Measurements from ENCODE around the gene MAN1C1.

MAN1C1 gene

DNA sequence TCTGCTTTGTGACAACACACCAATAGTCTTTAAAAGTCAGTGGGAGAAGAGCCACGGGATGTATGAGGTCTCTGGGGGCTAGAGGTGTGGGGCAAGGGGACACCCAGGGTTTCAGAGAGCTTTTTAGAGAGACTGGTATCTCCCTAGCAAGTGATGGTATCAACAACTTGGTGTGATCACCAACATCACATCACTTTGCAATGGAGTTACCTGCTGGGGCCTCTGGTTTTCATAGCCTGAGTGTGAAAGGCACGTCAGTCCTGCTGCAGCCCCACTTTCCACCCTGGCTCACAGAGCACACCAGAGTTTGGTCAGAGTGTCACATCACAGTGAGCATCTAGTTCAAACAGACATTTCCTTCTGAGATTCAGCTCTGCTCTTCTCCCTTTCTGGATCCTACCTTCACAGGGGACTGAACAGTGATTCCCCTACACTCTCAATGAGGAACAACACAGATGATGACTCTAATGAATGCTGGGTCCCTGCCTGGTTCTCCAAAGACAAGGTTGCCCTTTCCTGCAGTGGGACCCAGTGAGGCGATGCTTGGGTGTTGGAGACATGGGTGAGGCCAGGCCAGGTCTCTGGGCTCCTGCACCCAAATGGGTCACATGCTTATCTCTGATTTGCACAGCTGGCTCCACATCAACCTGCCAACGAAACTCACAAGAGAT lies 2.0 kb upstream of the MAN1C1 start:
- no peak for DNase-seq

DNA sequence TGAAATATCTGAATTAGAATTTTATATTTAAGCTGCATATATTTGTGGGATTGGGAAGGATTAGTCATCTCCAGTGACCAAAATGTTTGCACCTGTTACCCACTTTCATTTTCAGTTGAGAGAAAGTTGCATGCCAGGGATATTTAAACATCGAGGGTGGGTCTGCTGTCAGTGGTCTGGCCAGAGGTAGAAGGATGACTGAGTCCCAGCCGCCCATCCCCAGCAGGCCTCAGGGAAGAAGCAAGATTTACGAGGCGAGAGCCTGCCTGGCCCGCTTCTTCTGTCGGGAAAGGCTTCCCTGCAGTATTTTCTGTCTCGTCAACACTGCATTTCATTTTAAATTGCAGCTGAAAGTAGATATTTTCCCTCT lies 1.4 kb upstream of the MAN1C1 start:
- DNase-seq, result no peak

DNA sequence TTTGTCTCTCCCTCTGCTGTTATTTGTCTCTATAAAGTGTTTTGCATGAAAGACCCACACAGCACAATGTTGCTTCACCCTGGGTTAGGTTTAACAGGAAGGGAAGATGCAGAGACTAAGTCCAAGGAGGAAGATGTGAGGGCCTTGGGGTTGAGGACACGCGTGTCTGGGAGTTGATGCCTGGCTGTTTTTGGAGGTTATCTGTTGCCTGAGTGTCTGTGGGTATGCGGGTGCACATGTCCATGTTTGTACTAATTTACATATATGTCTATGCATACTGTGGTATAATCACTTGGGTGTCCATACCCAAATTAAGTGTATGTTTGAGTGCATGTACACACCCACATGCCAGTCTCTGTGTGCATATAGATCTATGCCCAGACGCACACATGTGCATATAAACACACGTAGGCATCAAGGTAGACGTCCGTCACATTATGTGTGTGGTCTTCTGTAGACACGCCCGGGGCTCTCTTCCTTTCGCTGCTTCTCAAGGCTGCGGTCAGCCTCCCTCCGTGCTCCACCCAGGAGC lies 962 bp upstream of the MAN1C1 start:
- no peak for DNase-seq

GRCh38 chr1:25616987-25617624 lies 515 bp downstream of the MAN1C1 start:
- DNase-seq, result no peak

DNA sequence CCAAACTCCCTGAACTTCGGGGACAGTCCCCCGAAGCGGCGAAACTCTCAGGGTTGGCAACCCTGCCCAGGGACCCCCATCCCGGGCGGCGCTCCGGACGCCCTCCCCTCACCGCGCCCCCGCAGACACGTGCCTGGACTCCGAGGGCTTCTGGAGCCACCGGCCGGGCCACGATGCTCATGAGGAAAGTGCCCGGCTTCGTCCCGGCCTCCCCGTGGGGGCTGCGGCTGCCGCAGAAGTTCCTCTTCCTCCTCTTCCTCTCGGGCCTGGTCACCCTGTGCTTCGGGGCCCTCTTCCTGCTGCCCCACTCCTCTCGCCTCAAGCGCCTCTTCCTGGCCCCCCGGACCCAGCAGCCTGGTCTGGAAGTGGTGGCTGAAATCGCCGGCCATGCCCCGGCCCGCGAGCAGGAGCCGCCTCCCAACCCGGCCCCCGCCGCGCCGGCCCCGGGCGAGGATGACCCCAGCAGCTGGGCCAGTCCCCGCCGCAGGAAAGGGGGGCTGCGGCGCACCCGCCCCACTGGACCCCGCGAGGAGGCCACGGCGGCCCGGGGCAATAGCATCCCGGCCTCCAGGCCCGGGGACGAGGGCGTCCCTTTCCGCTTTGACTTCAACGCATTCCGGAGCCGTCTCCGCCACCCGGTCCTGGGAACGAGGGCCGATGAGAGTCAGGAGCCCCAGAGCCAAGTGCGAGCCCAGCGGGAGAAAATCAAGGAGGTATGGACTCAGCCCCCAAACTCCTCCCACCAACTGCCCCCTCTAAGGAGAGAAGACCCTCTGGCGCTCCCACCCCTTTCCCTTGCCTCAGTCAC lies 1.2 kb downstream of the MAN1C1 start:
- no peak for DNase-seq

DNA sequence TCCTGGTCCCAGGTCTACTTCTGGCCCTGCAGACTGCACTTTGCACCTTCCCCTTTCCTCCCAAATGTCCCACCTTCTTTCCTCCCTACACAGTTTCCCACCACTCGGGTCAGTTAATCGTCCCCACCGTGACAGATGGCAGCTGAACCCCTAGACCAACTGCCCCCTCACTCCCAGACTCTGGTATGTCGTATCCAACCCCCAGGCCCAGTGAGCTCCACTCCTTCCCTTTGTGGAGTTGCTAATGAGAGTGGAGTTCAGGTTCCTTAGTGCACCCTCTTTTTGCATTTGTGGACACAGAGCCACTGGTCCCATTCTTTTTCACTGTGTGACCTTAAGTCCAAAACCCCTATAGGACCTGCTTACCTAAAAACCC lies 1.8 kb downstream of the MAN1C1 start:
- no peak for DNase-seq

GRCh38 chr1:25619101-25619890 lies 2.7 kb downstream of the MAN1C1 start:
- DNase-seq, result peak; percentile 36

GRCh38 chr1:25620211-25620610 lies 3.6 kb downstream of the MAN1C1 start:
- no peak for DNase-seq

- no peak for DNase-seq
Observed at GRCh38 chr1:25620701-25621350, 4.2 kb downstream of the MAN1C1 start.

- DNase-seq, result peak; percentile 44
Observed at GRCh38 chr1:25621876-25622275, 5.3 kb downstream of the MAN1C1 start.

- no peak for DNase-seq
Observed at GRCh38 chr1:25622531-25622930, 5.9 kb downstream of the MAN1C1 start.

DNA sequence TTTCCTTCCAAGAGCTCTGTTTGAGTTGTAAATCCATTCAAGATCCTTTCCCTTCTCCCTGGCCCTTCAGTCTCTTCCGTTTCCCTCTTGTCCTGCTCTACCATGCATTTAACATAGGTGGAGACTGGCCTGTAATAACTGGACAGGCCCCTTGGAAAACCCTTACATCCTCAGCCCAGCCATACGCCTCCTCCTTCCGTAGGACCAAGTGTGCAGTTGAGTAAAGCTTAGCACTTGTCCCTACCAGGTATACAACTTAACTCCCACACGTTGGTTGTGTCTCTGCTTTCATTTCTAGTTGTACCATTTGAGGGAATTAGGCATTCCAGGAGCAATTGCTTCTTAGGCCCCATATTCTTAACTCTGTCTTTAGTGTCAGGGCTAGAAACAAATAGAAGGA lies 6.4 kb downstream of the MAN1C1 start:
- no peak for DNase-seq

- DNase-seq, result no peak
Observed at GRCh38 chr1:25623731-25624130, 7.1 kb downstream of the MAN1C1 start.

DNA sequence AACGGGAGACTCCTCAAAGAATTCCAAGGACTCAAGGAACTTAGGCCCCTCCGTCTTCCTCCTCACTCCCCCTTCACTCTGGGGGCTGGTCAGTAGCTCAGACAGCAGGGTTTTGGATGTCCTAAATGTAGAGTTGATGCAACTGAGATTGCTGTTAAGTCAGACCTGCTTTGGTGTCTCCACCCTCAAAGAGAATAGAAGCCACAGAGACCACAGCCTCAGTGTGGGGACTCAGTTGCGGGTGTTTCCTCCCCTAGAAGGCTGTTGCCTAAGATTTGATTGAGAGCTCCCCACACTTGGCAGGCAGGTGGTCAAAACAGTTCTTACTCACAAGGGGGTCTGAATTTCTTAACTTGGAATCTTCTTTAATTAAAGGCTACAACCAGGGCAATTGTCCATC lies 7.6 kb downstream of the MAN1C1 start:
- DNase-seq, result no peak

DNA sequence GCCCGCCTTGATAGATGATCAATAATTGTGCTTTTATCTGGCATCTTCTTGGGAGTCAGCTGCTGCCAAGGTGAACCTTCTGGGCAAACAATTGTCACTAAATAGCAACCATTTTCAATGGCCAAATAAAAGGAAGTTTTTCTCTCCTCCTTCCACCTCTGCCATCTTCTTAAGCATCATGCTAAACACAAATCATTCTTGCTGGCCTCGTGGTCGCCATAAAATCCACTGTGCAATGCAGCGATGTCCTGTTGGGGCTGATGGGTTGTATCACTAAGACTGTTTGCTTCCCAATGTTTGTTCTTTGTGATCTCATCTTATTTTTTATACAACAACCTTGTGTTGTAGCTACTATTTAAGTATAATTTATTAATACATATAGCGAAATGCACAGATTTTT lies 8.0 kb downstream of the MAN1C1 start:
- no peak for DNase-seq

- DNase-seq, result no peak
Observed at GRCh38 chr1:25626018-25626417, 9.4 kb downstream of the MAN1C1 start.

DNA sequence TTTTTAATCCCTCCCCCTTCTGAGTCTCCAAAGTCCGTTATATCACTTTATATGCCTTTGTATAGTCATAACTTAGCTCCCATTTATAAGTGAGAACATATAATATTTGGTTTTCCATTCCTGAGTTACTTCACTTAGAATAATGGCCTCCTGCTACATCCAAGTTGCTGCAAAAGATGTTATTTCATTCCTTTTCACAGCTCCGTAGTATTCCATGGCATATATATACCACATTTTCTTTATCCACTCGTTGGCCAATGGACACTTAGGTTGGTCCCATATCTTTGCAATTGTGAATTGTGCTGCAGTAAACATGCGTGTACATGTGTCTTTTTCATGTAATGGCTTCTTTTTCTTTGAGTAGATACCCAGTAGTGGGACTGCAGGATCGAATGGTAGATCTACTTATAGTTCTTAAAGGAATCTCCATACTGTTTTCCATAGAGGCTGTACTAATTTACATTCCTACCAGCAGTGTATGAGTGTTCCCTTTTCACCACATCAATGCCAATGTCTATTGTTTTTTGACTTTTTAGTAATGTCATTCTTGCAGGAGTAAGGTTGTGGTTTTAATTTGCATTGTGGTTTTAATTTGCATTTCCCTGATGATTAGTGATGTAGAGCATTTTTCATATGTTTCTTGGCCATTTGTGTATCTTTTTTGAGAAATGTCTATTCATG lies 12.3 kb downstream of the MAN1C1 start:
- DNase-seq, result no peak

DNA sequence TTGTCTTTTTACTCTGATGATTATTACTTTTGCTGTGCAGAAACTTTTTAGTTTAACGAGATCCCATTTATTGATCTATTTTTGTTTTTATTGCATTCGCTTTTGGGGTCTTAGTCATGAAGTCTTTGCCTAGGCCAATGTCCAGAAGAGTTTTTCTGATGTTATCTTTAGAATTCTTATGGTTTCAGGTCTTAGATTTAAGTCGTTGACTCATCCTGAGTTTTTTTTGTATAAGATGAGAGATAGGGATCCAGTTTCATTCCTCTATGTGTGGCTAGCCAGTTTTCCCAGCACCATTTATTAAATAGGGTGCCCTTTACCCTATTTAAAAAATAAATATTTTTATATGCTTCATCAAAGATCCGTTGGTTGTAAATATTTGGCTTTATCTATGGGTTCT lies 13.2 kb downstream of the MAN1C1 start:
- no peak for DNase-seq

- no peak for DNase-seq
Observed at GRCh38 chr1:25631750-25632485, 15.3 kb downstream of the MAN1C1 start.

GRCh38 chr1:25634066-25634465 lies 17.5 kb downstream of the MAN1C1 start:
- DNase-seq, result no peak

DNA sequence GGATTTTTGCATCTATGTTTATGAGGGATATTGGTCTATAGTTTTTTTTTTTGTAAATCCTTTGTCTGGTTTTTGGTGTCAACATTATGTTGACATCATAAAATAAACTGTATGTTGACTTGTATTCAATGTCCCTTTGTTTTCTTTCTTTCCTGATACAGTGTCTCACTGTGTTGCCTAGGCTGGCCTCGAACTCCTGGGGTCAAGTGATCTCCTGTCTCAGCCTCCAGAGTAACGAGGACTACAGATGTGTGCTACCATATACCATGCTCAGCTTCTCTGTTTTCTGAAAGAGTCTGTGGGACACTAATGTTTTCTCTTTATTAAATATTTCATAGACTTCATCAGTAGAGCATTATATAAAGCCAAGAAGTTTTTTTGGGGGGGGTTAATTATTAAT lies 18.3 kb downstream of the MAN1C1 start:
- no peak for DNase-seq
